HEK293 (cell line): ENCODE data around the gene SERGEF.

ENCODE experiments used
- PBX3 ChIP-seq: sonication (generic); formaldehyde crosslinking; IDR thresholded peaks from 2 replicates; pipeline ENCODE4 v1.8.1; 2022; ENCODE audit warnings: mild to moderate bottlenecking, moderate library complexity, missing genetic modification reagents
- ZBTB17 ChIP-seq: fragments of 450-650 bp; formaldehyde crosslinking; IDR thresholded peaks from 2 replicates; pipeline ENCODE4 v1.5.1; 2016; ENCODE audit warnings: missing biosample characterization, missing genetic modification characterization
- ZBTB20 ChIP-seq: fragments of 450-650 bp; formaldehyde crosslinking; IDR thresholded peaks from 2 replicates; pipeline ENCODE4 v1.5.1; 2016; ENCODE audit warnings: missing biosample characterization, missing genetic modification characterization
- ZFP41 ChIP-seq: fragments of 450-650 bp; formaldehyde crosslinking; IDR thresholded peaks from 2 replicates; pipeline ENCODE4 v1.5.1; 2016; ENCODE audit warnings: missing biosample characterization, missing genetic modification characterization, borderline replicate concordance
- ZNF16 ChIP-seq: fragments of 450-650 bp; formaldehyde crosslinking; IDR thresholded peaks from 2 replicates; pipeline ENCODE4 v1.5.1; 2016; ENCODE audit warnings: low read depth, missing biosample characterization, missing genetic modification characterization
- ZNF248 ChIP-seq: fragments of 450-650 bp; formaldehyde crosslinking; IDR thresholded peaks from 2 replicates; pipeline ENCODE4 v1.5.1; 2017; ENCODE audit warnings: missing biosample characterization, missing genetic modification characterization
- ZNF596 ChIP-seq: fragments of 450-650 bp; IDR thresholded peaks from 2 replicates; pipeline ENCODE4 v1.5.0; 2018; ENCODE audit warnings: missing biosample characterization, mild to moderate bottlenecking, missing genetic modification characterization, moderate library complexity
- ZNF776 ChIP-seq: fragments of 450-650 bp; formaldehyde crosslinking; IDR thresholded peaks from 2 replicates; pipeline ENCODE4 v1.5.0; 2017; ENCODE audit warnings: missing biosample characterization, missing genetic modification characterization, borderline replicate concordance
- ZNF792 ChIP-seq: fragments of 450-650 bp; formaldehyde crosslinking; IDR thresholded peaks from 2 replicates; pipeline ENCODE4 v1.5.1; 2016; ENCODE audit warnings: missing biosample characterization, missing genetic modification characterization
- TF ChIP-seq, protein P1 (sequence below): fragments of 450-650 bp; formaldehyde crosslinking; IDR thresholded peaks from 2 replicates; pipeline ENCODE4 v1.5.1; 2016; ENCODE audit warnings: missing biosample characterization, missing genetic modification characterization

DNA sequence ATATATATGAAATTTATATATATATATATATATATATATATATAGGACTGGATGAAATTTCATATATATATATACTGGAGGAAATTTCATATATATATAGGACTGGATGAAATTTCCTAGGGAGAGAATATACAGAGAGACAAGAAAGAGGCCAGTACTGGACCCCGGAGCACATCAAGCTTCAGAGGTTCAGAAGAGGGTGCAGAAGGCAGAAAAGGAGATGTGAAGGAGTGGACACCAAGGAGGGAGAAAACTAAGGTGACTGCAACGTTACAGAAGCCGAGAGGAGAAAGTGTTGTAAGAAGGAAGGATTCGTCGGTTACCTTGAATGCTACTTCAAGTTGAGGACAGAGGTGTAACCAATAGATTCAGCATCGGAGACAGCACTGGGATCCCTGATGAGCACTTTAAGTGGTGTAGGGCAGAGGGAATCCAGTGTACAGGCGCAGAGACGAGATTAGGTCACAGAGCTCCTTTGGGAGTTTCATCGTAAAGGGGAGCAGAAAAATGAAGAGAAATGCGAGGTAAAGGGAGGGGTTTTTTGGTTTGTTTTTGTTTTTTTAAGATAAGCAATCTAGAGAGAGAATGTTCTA lies 41.8 kb upstream of the SERGEF start:
- TF ChIP-seq ZBTB20 (tag by site-specific recombination) (no peak), ZBTB17 (tag by site-specific recombination) (no peak), ZNF248 (tag by site-specific recombination) (no peak), ZNF792 (tag by site-specific recombination) (no peak), ZNF776 (tag by site-specific recombination) (no peak), ZNF16 (tag by site-specific recombination) (no peak), ZNF596 (tag by site-specific recombination) (no peak), ZFP41 (tag by site-specific recombination) (no peak), PBX3 (CRISPR knock-in tag) (no peak)
- TF ChIP-seq, protein P1, sequence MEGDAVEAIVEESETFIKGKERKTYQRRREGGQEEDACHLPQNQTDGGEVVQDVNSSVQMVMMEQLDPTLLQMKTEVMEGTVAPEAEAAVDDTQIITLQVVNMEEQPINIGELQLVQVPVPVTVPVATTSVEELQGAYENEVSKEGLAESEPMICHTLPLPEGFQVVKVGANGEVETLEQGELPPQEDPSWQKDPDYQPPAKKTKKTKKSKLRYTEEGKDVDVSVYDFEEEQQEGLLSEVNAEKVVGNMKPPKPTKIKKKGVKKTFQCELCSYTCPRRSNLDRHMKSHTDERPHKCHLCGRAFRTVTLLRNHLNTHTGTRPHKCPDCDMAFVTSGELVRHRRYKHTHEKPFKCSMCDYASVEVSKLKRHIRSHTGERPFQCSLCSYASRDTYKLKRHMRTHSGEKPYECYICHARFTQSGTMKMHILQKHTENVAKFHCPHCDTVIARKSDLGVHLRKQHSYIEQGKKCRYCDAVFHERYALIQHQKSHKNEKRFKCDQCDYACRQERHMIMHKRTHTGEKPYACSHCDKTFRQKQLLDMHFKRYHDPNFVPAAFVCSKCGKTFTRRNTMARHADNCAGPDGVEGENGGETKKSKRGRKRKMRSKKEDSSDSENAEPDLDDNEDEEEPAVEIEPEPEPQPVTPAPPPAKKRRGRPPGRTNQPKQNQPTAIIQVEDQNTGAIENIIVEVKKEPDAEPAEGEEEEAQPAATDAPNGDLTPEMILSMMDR (tag by site-specific recombination): no peak
